Fibroblast of mammary gland (primary cell): ENCODE measurements around the gene TTC9C.

Source experiments
- DNase-seq: peaks from one replicate; pipeline ENCODE4 v3.0.0-alpha.2; 2010; ENCODE audit warnings: low read depth
- H3K4me3 ChIP-seq: 2 replicates; pipeline ENCODE4 v1.5.1; 2011; ENCODE audit warnings: low read depth, mild to moderate bottlenecking, low read length, moderate library complexity; ENCODE audit not compliant: control insufficient read depth
- TF ChIP-seq, protein P1 (sequence below): conservative IDR thresholded peaks from 2 replicates; pipeline ENCODE4 v1.5.1; 2011; ENCODE audit warnings: low read depth, low read length, inconsistent platforms; ENCODE audit not compliant: control insufficient read depth, insufficient read depth

TTC9C gene

DNA sequence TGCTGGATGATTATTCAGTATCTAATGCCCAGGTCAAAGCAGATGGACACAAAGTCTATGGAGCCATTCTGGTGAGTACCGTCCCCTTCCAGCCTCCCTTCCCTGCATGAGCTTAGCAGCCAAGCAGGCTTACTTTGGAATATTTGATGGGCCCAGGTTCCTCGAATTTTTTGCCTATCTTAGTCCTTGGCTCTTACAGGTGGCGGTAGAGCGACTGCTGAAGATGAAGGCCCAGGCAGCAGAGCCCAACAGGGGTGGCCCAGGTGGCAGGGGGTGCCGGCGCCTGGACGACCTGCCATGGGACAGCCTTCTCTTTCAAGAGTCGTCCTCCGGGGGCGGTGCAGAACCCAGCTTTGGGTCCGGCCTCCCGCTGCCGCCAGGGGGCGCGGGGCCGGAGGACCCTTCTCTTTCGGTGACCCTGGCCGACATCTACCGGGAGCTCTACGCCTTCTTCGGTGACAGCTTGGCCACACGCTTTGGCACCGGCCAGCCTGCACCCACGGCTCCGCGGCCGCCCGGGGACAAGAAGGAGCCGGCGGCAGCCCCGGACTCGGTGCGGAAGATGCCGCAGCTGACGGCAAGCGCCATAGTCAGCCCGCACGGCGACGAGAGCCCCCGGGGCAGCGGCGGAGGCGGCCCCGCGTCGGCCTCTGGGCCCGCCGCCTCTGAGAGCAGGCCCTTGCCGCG is 58.2 kb downstream of the TTC9C start:
- peak; percentile 68 for DNase-seq
- TF ChIP-seq, protein P1, sequence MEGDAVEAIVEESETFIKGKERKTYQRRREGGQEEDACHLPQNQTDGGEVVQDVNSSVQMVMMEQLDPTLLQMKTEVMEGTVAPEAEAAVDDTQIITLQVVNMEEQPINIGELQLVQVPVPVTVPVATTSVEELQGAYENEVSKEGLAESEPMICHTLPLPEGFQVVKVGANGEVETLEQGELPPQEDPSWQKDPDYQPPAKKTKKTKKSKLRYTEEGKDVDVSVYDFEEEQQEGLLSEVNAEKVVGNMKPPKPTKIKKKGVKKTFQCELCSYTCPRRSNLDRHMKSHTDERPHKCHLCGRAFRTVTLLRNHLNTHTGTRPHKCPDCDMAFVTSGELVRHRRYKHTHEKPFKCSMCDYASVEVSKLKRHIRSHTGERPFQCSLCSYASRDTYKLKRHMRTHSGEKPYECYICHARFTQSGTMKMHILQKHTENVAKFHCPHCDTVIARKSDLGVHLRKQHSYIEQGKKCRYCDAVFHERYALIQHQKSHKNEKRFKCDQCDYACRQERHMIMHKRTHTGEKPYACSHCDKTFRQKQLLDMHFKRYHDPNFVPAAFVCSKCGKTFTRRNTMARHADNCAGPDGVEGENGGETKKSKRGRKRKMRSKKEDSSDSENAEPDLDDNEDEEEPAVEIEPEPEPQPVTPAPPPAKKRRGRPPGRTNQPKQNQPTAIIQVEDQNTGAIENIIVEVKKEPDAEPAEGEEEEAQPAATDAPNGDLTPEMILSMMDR: peak; percentile 90

DNA sequence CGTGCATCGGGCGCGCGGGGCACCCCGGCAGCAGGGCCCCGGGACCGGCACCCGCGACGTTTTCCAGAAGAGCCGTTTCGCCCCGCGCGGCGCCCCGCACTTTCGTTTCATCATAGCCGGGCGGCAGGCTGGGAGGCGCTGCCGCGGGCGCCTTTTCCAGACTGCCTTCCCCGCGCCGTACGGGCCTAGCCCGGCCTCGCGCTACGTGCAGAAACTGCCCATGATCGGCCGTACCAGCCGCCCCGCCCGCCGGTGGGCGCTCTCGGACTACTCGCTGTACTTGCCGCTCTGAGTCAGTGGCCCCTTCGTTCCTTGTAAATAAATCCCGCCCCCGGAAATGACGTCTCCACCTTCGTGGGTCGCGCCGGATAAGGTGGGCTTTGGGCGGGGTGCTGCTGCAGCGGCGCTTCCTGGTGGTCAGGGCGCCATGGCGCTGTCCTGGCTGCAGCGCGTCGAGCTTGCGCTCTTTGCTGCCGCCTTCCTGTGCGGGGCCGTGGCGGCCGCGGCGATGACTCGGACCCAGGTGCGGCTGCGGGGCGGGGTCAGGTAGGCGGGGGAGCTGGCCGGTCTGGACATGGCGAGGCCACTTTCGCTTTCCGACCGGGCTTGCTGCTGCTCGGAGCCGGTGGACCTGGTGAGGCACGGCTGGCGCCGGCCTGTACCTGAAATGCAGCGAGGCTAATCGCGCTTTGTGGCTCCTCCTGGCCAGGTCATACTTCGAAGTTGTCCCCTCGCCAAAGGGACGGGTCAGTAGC is 58.9 kb downstream of the TTC9C start, which contains the start of gene TMEM179B:
TSS of gene TMEM179B (plus strand) at position 398 of the 755 bp plus-strand sequence. CDS start at position 428, 30 bp downstream.
- peak; percentile 97 for DNase-seq
- TF ChIP-seq, protein P1: peak; percentile 40
- H3K4me3 ChIP-seq: peak within 1 kb of the TSS; percentile 93

More for the DNA sequence above, 58.2 kb downstream of the TTC9C start:
- H3K4me3 ChIP-seq: peak overlapping the region; percentile 93
